Measurements from ENCODE around the gene FGF3. TPM values are rescaled to one million over a fixed set of nuclear protein-coding genes. Genes with fewer than 3 reads are reported as not detected.

Gene FGF3
- polyA plus RNA-seq, 3 donors = not detected

GRCh38 chr11:69814902-69815301 lies 4.3 kb downstream of the FGF3 start:
- intact Hi-C loops (cut with micrococcal nuclease) = no loop called here
- H3K4me3 ChIP-seq (replicated peaks in 1 of 3; ENCODE audit: low read depth in 2 of 3, low read length in 3 of 3) = no peak overlapping the region
- H3K27me3 ChIP-seq (ENCODE audit: control insufficient read depth in 2 of 2, insufficient read depth in 2 of 2, low read length in 2 of 2) = peaks cover 6 to 38% of the 10 kb centered on the region in 2 donors
- H3K79me2 ChIP-seq (ENCODE audit: insufficient read depth, low read length) = no peaks in the 10 kb centered on the region
- no peaks in the 10 kb centered on the region for H3K4me1 ChIP-seq (ENCODE audit: control insufficient read depth in 1 of 2, insufficient read depth in 2 of 2, low read length in 2 of 2)
- Mint-ChIP-seq H3K9me3 (peaks cover 0 to 2% (median 0%) of the 10 kb centered on the region in 7 donors), H3K4me3 (no peak overlapping the region), H3K27ac (no peak overlapping the region), H3K36me3 (no peaks in the 10 kb centered on the region), H3K4me1 (no peaks in the 10 kb centered on the region), H3K27me3 (ENCODE audit: low read depth in 3 of 3) (peaks cover 34 to 53% (median 38%) of the 10 kb centered on the region in 3 donors)
- no peak overlapping the region for H3K9ac ChIP-seq (ENCODE audit: insufficient read depth, low read length, poor library complexity, severe bottlenecking)
- H3K36me3 ChIP-seq (replicated peaks in 1 of 2; ENCODE audit: control insufficient read depth in 1 of 2, insufficient read depth in 2 of 2, low read length in 2 of 2) = no peaks in the 10 kb centered on the region
- DNase-seq = no peak
- H3K9me3 ChIP-seq (replicated peaks in 1 of 2; ENCODE audit: control insufficient read depth in 1 of 2, insufficient read depth in 1 of 2, low read length in 2 of 2) = no peaks in the 10 kb centered on the region
- no peak overlapping the region for H3K4me2 ChIP-seq (replicated peaks; ENCODE audit: extremely low read depth, low read length, poor library complexity, severe bottlenecking)
- no peak for TF ChIP-seq CTCF (IDR thresholded peaks at IDR 0.05)
- no peak overlapping the region for H2AFZ ChIP-seq (ENCODE audit: insufficient read depth, low read depth, low read length, poor library complexity, severe bottlenecking)
- no peak overlapping the region for H3K27ac ChIP-seq (ENCODE audit: low read depth in 1 of 2, low read length in 2 of 2)
- no peaks in the 10 kb centered on the region for H4K20me1 ChIP-seq (ENCODE audit: insufficient read depth, low read length)

DNA sequence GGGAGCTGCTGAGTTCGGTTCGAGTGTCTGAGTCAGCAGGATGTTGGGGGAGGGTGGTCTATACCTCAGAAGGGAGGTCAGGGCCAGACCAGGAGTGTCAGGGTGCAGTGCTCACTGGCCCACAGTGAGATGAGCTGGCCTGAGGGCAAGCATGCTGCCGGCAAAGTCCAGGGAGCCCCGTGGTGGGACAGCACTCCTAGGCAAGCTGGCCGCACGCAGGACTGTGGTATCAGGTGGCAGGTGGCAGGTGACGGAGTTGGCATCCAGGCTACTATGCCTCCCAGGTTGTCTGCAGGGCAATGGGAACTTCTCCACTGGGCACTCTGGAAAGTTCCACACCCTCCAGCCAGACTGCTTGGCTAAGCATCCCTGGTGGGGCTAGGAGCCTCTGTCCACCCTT lies 4.8 kb downstream of the FGF3 start:
- Histone ChIP-seq H4K20me1 (ENCODE audit: insufficient read depth, low read length) (no peaks in the 10 kb centered on the region), H3K4me2 (replicated peaks; ENCODE audit: extremely low read depth, low read length, poor library complexity, severe bottlenecking) (no peak overlapping the region), H3K4me1 (ENCODE audit: control insufficient read depth in 1 of 2, insufficient read depth in 2 of 2, low read length in 2 of 2) (no peaks in the 10 kb centered on the region), H3K4me3 (replicated peaks in 1 of 3; ENCODE audit: low read depth in 2 of 3, low read length in 3 of 3) (no peak overlapping the region), H2AFZ (ENCODE audit: insufficient read depth, low read depth, low read length, poor library complexity, severe bottlenecking) (no peak overlapping the region), H3K27me3 (ENCODE audit: control insufficient read depth in 2 of 2, insufficient read depth in 2 of 2, low read length in 2 of 2) (peaks cover 6 to 33% of the 10 kb centered on the region in 2 donors), H3K9ac (ENCODE audit: insufficient read depth, low read length, poor library complexity, severe bottlenecking) (no peak overlapping the region), H3K27ac (ENCODE audit: low read depth in 1 of 2, low read length in 2 of 2) (no peak overlapping the region), H3K36me3 (replicated peaks in 1 of 2; ENCODE audit: control insufficient read depth in 1 of 2, insufficient read depth in 2 of 2, low read length in 2 of 2) (no peaks in the 10 kb centered on the region), H3K9me3 (replicated peaks in 1 of 2; ENCODE audit: control insufficient read depth in 1 of 2, insufficient read depth in 1 of 2, low read length in 2 of 2) (no peaks in the 10 kb centered on the region), H3K79me2 (ENCODE audit: insufficient read depth, low read length) (no peaks in the 10 kb centered on the region)
- intact Hi-C loops (cut with micrococcal nuclease) = no loop called here
- 83% methylated on average over 7 of the region's 7 CpGs for WGBS (ENCODE audit: insufficient coverage)
- Mint-ChIP-seq H3K27ac (no peak overlapping the region), H3K36me3 (no peaks in the 10 kb centered on the region), H3K9me3 (peaks cover 0 to 2% (median 0%) of the 10 kb centered on the region in 7 donors), H3K27me3 (ENCODE audit: low read depth in 3 of 3) (peaks cover 32 to 48% (median 33%) of the 10 kb centered on the region in 3 donors), H3K4me3 (no peak overlapping the region), H3K4me1 (no peaks in the 10 kb centered on the region)
- no peak for TF ChIP-seq CTCF (IDR thresholded peaks at IDR 0.05)
- no peak for DNase-seq
